Esophagus mucosa (tissue), 1 donor: ENCODE measurements around the gene ZFAND3. TPM values are rescaled to one million over a fixed set of nuclear protein-coding genes. Genes with fewer than 3 reads are reported as not detected.

ENCODE experiments used
- ATAC-seq: fragments of 200-7000 bp; cut with Tn5 transposase; one replicate; pipeline ENCODE4 v1.9.1; 2020
- total RNA-seq: library from RNA; stranded (reverse); gene quantifications from one replicate; pipeline ENCODE4 v1.2.4, GENCODE V29; 2023
- donor health status: DM: yes; HTN: yes; CAD: no.

Gene ZFAND3
- total RNA-seq, 1 donor from 2014 or later: 42.6 TPM

GRCh38 chr6:38172739-38173410 is 353.3 kb downstream of the ZFAND3 start:
- no peak for ATAC-seq

GRCh38 chr6:38173909-38174308 is 354.4 kb downstream of the ZFAND3 start:
- ATAC-seq: no peak

GRCh38 chr6:38174315-38174714 is 354.8 kb downstream of the ZFAND3 start:
- ATAC-seq: no peak

DNA sequence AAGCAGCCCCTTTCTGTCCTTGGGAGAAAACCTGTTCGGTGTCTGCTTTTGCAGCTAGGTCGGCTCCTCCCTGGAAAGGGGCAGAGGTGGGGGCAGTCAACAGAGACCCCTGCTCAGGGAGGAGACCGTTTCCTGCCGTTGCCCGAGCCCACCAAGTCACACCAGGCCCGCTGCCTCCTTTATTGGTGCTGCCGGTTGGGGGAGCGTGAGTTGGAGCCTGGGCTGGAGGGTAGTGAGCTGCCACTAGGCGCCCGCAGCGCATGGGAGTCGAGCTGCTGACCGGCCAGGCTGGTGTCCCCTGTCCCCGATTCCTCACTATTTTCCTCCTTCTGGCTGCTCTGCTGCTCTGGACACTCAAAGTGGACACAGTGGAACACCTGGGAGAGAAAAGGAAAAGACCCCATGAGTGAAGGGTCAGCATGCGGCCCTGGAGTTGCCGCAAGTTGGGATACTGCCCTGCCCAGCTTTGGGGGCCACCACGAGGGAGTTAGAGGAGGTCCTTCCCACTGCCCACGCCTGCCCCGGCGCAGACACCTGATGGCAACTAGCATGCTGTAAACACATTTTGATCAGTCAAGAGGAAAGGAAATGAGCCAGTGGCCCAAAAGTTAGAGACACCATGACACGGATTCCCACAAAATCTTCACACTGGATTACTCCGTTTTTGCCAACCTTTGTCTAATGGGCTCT is 355.4 kb downstream of the ZFAND3 start:
- ATAC-seq: no peak

DNA sequence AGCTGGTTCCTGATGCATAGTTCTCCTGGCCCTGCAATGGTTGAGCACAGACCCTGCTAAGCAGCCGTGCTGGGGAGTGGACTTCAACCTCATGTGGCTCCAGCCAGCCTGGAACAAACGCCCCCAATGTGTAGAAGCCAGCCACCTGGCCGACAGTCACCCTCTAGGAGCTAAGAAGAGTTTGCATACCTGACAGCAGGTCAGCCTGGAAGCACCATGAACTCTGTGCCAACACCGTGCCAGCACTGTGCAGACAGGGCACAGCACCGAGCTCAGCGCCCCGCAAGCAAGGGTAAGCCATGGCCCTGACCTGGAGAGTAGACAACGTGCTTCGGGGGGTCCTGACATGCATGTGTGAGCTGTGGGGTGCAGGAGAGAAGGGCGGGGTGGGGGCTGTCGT is 356.3 kb downstream of the ZFAND3 start:
- no peak for ATAC-seq

DNA sequence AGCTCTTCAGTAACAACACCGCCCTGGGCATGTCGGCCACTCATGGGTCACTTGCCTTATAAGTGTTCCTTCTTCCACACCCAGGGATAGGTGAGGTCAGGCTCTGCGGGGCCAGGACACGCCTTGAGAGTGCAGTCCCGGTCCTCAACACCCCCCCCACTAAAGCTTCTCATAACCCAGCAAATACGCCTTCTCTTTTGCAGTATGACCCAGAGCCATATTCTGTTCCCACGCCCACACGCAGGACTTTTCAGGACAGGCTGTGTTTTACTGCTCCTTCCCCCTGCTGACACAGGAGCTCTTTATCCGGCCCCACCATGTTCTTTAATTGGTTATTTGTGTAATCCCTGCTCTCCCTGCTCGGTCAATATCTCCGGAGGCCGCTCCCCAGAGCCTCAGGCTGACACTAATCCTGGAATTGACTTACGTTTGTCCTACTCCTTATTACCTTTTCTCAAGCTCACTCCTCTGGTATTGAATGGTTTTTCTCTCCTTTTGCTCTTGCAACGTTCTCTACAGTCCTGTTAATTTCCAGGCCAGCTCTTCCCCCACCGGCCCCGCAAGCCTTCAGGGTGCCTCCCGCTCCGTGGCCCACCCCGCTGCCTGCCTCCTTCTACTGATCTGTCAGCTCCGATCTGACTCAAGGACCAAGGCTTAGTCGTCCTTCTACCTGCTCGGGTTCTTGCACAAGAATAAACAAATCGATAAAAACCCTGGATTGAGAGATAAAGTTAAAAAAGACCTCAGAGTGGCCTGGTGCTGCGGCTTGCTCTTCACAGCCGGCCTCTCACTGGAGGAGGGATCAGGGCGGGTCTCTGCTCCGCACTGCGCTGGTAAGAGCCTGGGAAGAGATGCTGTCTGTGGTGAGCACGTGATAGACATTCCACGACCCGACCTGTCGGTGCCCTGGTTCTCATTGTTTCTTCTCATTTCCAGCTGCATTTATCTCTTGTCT is 357.5 kb downstream of the ZFAND3 start:
- peak; percentile 74 for ATAC-seq

- ATAC-seq: peak; percentile 57
These were observed 358.5 kb downstream of the ZFAND3 start for GRCh38 chr6:38177882-38178583.

GRCh38 chr6:38178584-38178886 is 359.0 kb downstream of the ZFAND3 start:
- ATAC-seq: peak; percentile 54

GRCh38 chr6:38179300-38179699 is 359.8 kb downstream of the ZFAND3 start:
- no peak for ATAC-seq

GRCh38 chr6:38179794-38180430 is 360.4 kb downstream of the ZFAND3 start:
- no peak for ATAC-seq

GRCh38 chr6:38180586-38180985 is 361.1 kb downstream of the ZFAND3 start:
- ATAC-seq: no peak

- no peak for ATAC-seq
These were observed 362.9 kb downstream of the ZFAND3 start for GRCh38 chr6:38182426-38182825.

DNA sequence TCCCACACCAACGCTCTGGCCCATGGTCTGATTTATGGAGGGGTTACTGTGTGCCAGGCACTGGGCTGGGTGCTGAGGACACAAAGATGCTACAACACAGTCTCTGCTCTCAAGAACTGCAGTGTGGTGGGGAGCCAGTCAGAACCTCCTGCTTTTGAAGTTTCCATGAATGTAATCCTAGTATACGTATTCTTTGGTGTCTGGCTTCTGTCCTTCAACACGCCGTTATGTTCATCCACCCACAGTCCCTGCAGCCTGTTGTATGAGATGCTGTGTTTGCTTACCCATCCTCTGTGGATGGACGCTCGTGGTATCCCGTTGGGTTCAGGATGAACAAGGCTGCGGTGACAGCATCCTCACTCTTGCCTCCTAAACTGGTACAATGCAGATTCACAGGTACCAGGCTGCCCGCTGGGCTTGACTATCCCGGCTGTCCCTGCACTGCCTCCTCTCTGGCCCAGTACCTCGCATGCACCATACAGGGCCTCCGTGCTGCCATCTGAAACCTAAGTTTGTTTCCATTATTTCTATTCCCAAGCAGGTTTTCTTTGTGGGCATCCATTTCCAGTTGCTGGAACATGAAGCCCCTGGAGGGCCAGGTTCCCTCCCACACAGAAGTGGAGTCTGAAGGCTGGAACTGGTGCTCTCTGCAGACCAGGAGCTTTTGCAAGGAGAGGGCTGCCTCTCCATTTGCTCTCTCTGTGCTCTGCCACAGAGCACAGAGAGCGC is 364.5 kb downstream of the ZFAND3 start:
- ATAC-seq: no peak

DNA sequence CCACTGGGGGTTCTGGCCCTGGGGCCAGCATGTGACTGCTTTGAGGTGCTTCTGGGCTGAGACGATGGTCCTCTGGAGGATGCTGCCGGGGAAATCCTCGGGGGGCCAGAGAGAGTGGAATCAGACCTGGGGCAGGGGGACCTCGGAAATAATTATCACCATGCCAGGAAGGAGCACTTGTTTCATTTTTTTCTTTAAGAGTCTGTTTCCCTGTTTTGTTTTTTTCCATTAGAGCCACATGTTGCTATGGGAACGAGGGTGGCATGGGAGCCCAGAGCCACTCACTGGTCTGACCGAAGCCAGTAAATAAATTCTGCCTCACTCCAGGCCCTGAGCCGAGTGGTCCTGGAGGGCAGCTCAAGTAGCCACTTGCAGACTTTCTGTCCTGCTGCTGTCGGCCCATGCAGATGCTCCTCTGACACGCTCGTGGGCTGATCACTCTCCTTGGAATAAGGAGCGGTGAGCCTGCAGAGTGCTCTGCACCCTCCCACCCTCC is 365.1 kb downstream of the ZFAND3 start:
- ATAC-seq: no peak

DNA sequence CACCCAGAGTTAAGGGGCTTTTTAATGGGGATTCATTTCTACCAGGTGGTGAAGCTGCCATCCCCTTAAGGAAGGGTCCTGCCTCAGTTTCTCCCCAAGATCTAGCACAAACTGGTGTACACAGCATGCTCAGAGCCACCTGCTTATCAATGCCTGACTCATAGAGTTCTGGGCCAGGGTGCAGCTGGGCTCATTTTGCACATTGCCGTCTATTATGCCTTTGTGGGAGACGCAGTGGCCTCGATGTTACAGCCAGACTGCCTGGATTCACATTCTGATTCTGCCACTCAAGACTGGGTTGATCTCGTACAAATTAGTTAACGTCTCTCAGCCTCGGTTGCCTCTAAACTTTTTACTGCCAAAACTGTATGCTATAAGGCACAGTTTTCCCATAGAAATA is 365.7 kb downstream of the ZFAND3 start:
- ATAC-seq: no peak

DNA sequence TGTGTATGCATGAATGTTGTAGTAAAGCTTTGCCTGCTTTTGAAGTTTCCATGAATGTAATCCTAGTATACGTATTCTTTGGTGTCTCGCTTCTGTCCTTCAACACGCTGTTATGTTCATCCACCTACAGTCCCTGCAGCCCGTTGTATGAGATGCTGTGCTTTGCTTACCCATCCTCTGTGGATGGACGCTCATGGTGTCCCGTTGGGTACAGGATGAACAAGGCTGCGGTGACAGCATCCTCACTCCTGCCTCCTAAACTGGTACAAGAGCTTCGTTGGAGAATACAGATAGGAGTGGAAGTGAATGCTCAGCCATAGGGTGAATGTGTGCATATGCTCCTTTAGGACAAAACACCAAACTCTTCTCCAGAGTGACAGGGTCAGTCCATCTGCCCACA is 366.2 kb downstream of the ZFAND3 start:
- no peak for ATAC-seq

GRCh38 chr6:38187325-38187724 is 367.8 kb downstream of the ZFAND3 start:
- ATAC-seq: no peak

- no peak for ATAC-seq
These were observed 368.5 kb downstream of the ZFAND3 start for GRCh38 chr6:38187811-38188590.

GRCh38 chr6:38188677-38189335 is 369.3 kb downstream of the ZFAND3 start:
- peak; percentile 25 for ATAC-seq

- ATAC-seq: no peak
These were observed 371.9 kb downstream of the ZFAND3 start for GRCh38 chr6:38191418-38191817.
